GM18498 (cell line): ENCODE measurements around the gene RPGRIP1L.
A peak's percentile ranks its signal among the peaks of the same experiment; 100 is the strongest.

Source experiments
- ATAC-seq: cut with Tn5 transposase; IDR thresholded peaks from one replicate; pipeline ENCODE4 v1.9.1; 2021; ENCODE audit warnings: mild to moderate bottlenecking, moderate library complexity; ENCODE audit not compliant: unreplicated experiment

RPGRIP1L gene

GRCh38 chr16:53559270-53559951 lies 144.2 kb downstream of the RPGRIP1L start:
- ATAC-seq: no peak

GRCh38 chr16:53558710-53559109 lies 144.9 kb downstream of the RPGRIP1L start:
- ATAC-seq: no peak

GRCh38 chr16:53556521-53556920 lies 147.1 kb downstream of the RPGRIP1L start:
- no peak for ATAC-seq

GRCh38 chr16:53549970-53550690 lies 153.5 kb downstream of the RPGRIP1L start:
- peak; percentile 89 for ATAC-seq
